IMR-90 (cell line): ENCODE measurements around the gene CEP83. TPM values are rescaled to one million over a fixed set of nuclear protein-coding genes. Genes with fewer than 3 reads are reported as not detected.

Experiments
- polyA plus RNA-seq, 3 experiments: library from polyadenylated mRNA; depleted of rRNA; stranded (reverse); fragments of >200 nt; gene quantifications; 2 replicates each; pipeline ENCODE4 v1.2.3, GENCODE V29; 2012; ENCODE audit warnings: low replicate concordance in 1 of 3
- total RNA-seq: library from RNA; depleted of rRNA; stranded (reverse); fragments of >200 nt; gene quantifications from 2 replicates; pipeline ENCODE4 v1.2.3, GENCODE V29; 2012; rRNA removed

The CEP83 gene
- total and polyA plus RNA-seq, 2 of the 4 experiments (the other 2 are of a cell fraction) = 3.9 to 8.9 TPM

Other genes starting within 250 kb of the CEP83 start
- gene TMCC3, start 190.7 kb upstream of the CEP83 start, total RNA-seq = 0.28 and 0.36 TPM in 2 replicates
- 0.09 and 0.14 TPM in 2 replicates for gene TMCC3, start 190.7 kb upstream of the CEP83 start, polyA plus RNA-seq (2012; rRNA removed)